ENCODE data around the gene RESP18. TPM values are rescaled to one million over a fixed set of nuclear protein-coding genes. Genes with fewer than 3 reads are reported as not detected.
"Not testable (repeated sequence)": the region's sequence is repeated elsewhere in the genome, so short reads cannot be mapped to it uniquely, and the experiment has no call there.

RESP18 gene
- total RNA-seq, 2 experiments from 2014 or later = not detected

- ChIA-PET POLR2A (no interaction called here), CTCF (no interaction called here)
These were observed 4.8 kb downstream of the RESP18 start for GRCh38 chr2:219327719-219328118.

GRCh38 chr2:219325657-219326315, 6.8 kb downstream of the RESP18 start:
- ChIA-PET POLR2A (no interaction called here), CTCF (no interaction called here)

- ChIA-PET CTCF (interaction anchor here (1.2 kb wide), 1 partner anchor 39 kb away, joined by 3 read pairs; no protein-coding TSS in a partner anchor), POLR2A (no interaction called here)
These were observed 7.4 kb downstream of the RESP18 start for GRCh38 chr2:219325136-219325535.

GRCh38 chr2:219323434-219323833, 9.1 kb downstream of the RESP18 start:
- CTCF ChIA-PET = interaction anchor here (0.6 to 0.7 kb wide), 2 partner anchors 112 to 826 kb away, joined by 5 read pairs; no protein-coding TSS in a partner anchor
- POLR2A ChIA-PET = no interaction called here

- ChIA-PET CTCF (interaction anchor here (0.7 to 1.3 kb wide), 3 partner anchors 18 to 357 kb away, joined by 3 to 4 read pairs (median 3); no protein-coding TSS in a partner anchor), POLR2A (no interaction called here)
These were observed 17.6 kb downstream of the RESP18 start for GRCh38 chr2:219314804-219315468.

- POLR2A ChIA-PET = not testable (repeated sequence)
- CTCF ChIA-PET = interaction anchor here (1.5 kb wide), 1 partner anchor 18 kb away, joined by 5 read pairs; no protein-coding TSS in a partner anchor
These were observed 19.8 kb downstream of the RESP18 start for GRCh38 chr2:219312683-219313263.

GRCh38 chr2:219309278-219309677, 23.3 kb downstream of the RESP18 start, which contains the start of gene PTPRN:
Gene PTPRN, minus strand, starts transcription at chr2:219309401. Its CDS starts 69 bp downstream, at chr2:219309332.
- POLR2A ChIA-PET = no interaction called here
- CTCF ChIA-PET = interaction anchor here (2.0 kb wide), 1 partner anchor 14 kb away, joined by 5 read pairs; no protein-coding TSS in a partner anchor

- POLR2A ChIA-PET = no interaction called here
- CTCF ChIA-PET = interaction anchor here (0.6 to 2.0 kb wide), 2 partner anchors 14 to 41 kb away, joined by 4 to 5 read pairs; no protein-coding TSS in a partner anchor
These were observed 24.1 kb downstream of the RESP18 start for GRCh38 chr2:219308142-219309101.

- ChIA-PET POLR2A (no interaction called here), CTCF (interaction anchor here (0.8 to 3.0 kb wide), 4 partner anchors 8 to 48 kb away, joined by 3 to 10 read pairs (median 3); no protein-coding TSS in a partner anchor)
These were observed 26.5 kb downstream of the RESP18 start for GRCh38 chr2:219306047-219306446.

GRCh38 chr2:219304223-219304622, 28.3 kb downstream of the RESP18 start:
- ChIA-PET POLR2A (no interaction called here), CTCF (interaction anchor here (3.0 kb wide), 1 partner anchor 9 kb away, joined by 10 read pairs; no protein-coding TSS in a partner anchor)

- POLR2A ChIA-PET = no interaction called here
- CTCF ChIA-PET = no interaction called here
These were observed 30.1 kb downstream of the RESP18 start for GRCh38 chr2:219302412-219302968.

GRCh38 chr2:219300022-219300421, 32.5 kb downstream of the RESP18 start:
- POLR2A ChIA-PET = no interaction called here

GRCh38 chr2:219299372-219299760, 33.2 kb downstream of the RESP18 start:
- POLR2A ChIA-PET = no interaction called here
- CTCF ChIA-PET = interaction anchor here (0.6 to 3.1 kb wide), 9 partner anchors 20 to 141 kb away, joined by 3 to 18 read pairs (median 4); partner anchors contain the start of genes CNPPD1, DNAJB2 and NHEJ1

More at GRCh38 chr2:219300022-219300421, 32.5 kb downstream of the RESP18 start:
- CTCF ChIA-PET = interaction anchor here (0.6 to 3.1 kb wide), 7 partner anchors 20 to 141 kb away, joined by 3 to 18 read pairs (median 4); partner anchors contain the start of genes DNAJB2 and NHEJ1

GRCh38 chr2:219298759-219299371, 33.7 kb downstream of the RESP18 start:
- ChIA-PET POLR2A (no interaction called here), CTCF (interaction anchor here (0.6 to 3.1 kb wide), 10 partner anchors 8 to 240 kb away, joined by 3 to 18 read pairs (median 4); partner anchors contain the start of genes CNPPD1 and NHEJ1)

- CTCF ChIA-PET = interaction anchor here (0.8 to 3.1 kb wide), 9 partner anchors 9 to 239 kb away, joined by 3 to 18 read pairs (median 4); partner anchors contain the start of gene NHEJ1
- POLR2A ChIA-PET = no interaction called here
These were observed 34.6 kb downstream of the RESP18 start for GRCh38 chr2:219297766-219298456.

GRCh38 chr2:219296631-219297391, 35.7 kb downstream of the RESP18 start:
- ChIA-PET POLR2A (no interaction called here), CTCF (interaction anchor here (0.6 to 1.6 kb wide), 4 partner anchors 18 to 137 kb away, joined by 3 to 5 read pairs (median 3); no protein-coding TSS in a partner anchor)

Measured in activated CD8-positive, alpha-beta memory T cell treated with anti-CD3 and anti-CD28 coated beads for 36 hours (primary cell).